Ammon's horn (tissue), 1 donor: Measurements from ENCODE around the gene DOCK8.

Experiments used
- DNase-seq: peaks from one replicate; pipeline ENCODE4 v3.0.0-alpha.2; 2016; ENCODE audit warnings: low spot score

Gene DOCK8

GRCh38 chr9:459491-460444 is 245.1 kb downstream of the DOCK8 start:
- DNase-seq: no peak

GRCh38 chr9:462121-462520 is 247.5 kb downstream of the DOCK8 start:
- no peak for DNase-seq

GRCh38 chr9:462606-463005 is 247.9 kb downstream of the DOCK8 start:
- peak; percentile 61 for DNase-seq

- DNase-seq: no peak
These were observed 248.9 kb downstream of the DOCK8 start for GRCh38 chr9:463455-464171.

GRCh38 chr9:466747-467146 is 252.1 kb downstream of the DOCK8 start:
- no peak for DNase-seq

GRCh38 chr9:468766-469426 is 254.2 kb downstream of the DOCK8 start:
- DNase-seq: no peak

- DNase-seq: peak; percentile 86
These were observed 255.2 kb downstream of the DOCK8 start for GRCh38 chr9:469672-470551.

- peak; percentile 17 for DNase-seq
These were observed 256.0 kb downstream of the DOCK8 start for GRCh38 chr9:470552-471194.

GRCh38 chr9:471320-471719 is 256.7 kb downstream of the DOCK8 start:
- no peak for DNase-seq

- DNase-seq: no peak
These were observed 257.9 kb downstream of the DOCK8 start for GRCh38 chr9:472479-473075.

- no peak for DNase-seq
These were observed 262.5 kb downstream of the DOCK8 start for GRCh38 chr9:477193-477592.

GRCh38 chr9:479304-479970 is 264.8 kb downstream of the DOCK8 start:
- DNase-seq: no peak

GRCh38 chr9:479971-480350 is 265.3 kb downstream of the DOCK8 start:
- no peak for DNase-seq

GRCh38 chr9:482739-483138 is 268.1 kb downstream of the DOCK8 start:
- no peak for DNase-seq

- DNase-seq: no peak
These were observed 271.5 kb downstream of the DOCK8 start for GRCh38 chr9:486156-486555.

GRCh38 chr9:487429-487828 is 272.8 kb downstream of the DOCK8 start:
- no peak for DNase-seq

GRCh38 chr9:488448-488847 is 273.8 kb downstream of the DOCK8 start:
- no peak for DNase-seq

- no peak for DNase-seq
These were observed 274.8 kb downstream of the DOCK8 start for GRCh38 chr9:489198-490197.

- no peak for DNase-seq
These were observed 280.1 kb downstream of the DOCK8 start for GRCh38 chr9:494764-495163.
